Measurements from ENCODE around the gene SCTR.
"Not testable (repeated sequence)": the region's sequence is repeated elsewhere in the genome, so short reads cannot be mapped to it uniquely, and the experiment has no call there.

The SCTR gene

DNA sequence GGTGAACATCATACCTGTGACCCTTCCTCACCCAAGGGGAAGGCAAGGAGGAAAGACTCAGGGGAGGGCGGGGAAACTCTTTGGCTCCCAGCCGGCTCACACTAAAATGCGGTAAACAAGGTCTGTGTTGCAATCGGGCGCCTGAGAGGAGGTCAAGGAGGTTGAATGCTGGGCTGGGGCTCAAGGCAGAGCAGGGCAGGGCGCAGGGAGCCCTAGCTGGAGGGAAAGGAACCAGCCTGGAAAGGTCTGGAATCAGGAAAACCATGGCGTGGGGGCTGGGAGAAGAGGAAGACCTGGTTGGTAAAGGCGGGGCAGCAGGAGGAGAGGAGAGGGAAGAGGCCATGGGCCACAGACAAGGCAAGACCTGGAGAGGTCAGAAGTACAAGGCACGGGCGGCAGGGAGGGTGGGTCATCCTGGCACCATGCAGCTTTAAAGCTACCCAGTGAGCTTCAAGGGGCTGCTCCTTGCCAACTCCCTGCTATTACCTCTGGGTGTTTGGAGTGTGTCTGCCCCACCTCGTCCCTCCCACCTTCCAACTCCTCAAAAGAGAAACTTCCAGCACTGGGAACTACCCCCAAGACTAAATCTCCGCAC lies 97.4 kb downstream of the SCTR start:
- no peak for DNase-seq

DNA sequence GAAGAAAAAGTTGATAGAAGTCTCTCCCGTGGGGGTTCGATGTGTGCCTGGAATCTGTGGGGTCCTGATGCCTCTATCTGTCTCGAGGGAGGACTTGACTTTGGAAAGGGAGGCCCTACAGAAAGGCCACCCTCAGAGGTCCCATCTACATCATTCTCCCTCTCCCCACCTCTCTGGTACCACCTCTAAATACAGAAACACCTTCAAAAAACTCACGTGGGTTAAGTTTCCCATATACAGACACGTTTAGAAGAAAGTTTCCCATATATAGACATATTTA lies 97.9 kb downstream of the SCTR start:
- no peak for DNase-seq

GRCh38 chr2:119425620-119426395 lies 98.5 kb downstream of the SCTR start:
- no peak for DNase-seq

DNA sequence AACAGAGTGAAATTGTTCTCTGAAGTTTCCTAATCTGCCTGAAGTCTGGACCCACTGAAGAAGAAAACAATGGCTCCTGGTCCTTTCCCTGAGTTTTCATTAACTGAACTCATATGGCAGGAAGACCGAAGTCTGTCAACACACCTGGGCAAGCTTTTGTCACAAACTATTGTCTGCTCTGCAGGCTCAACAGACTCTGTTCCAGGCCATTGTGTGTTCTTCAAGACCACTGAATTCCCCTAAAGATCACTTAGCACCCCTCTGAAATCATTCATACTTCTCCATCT lies 99.2 kb downstream of the SCTR start:
- DNase-seq: no peak

DNA sequence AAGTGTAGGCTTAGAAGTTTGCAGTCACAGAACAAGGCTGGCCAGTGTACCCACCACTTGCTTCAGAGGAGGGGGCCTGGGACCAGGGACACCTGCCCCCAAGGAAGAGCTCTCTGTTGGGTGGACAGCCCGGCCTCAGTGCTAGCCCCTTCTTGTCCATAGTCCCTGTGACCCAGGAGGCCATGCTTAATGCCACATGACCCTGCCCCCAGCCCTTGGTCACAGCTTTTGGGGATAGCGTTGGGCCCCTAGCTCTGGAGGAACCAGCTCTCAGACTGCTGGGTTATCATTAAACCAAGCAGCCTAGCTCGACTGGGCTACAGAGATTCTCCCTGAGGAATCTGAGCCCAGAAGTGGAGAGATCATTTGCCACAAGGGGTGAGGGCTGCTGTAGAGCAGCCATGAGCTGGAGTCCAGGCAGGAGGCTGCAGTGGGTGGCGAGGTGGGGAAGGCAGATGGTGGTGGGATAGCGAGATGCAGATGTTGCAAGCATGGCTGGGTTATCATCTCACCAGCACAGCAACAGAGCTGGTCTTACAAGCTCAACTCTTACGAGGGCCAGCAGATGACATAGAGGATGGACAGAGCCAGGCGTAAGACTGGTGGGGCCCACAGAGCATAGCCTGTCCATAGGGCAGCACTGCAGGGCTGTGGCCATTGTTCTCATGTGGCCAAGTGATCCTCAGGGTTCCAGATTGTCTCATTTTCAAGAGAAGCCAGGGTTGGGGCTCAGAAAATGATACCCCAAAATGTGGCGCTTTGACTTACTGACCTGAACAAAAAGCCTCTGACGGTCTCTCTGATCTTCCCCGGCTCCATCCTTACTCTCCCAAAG lies 99.8 kb downstream of the SCTR start:
- no peak for DNase-seq

DNA sequence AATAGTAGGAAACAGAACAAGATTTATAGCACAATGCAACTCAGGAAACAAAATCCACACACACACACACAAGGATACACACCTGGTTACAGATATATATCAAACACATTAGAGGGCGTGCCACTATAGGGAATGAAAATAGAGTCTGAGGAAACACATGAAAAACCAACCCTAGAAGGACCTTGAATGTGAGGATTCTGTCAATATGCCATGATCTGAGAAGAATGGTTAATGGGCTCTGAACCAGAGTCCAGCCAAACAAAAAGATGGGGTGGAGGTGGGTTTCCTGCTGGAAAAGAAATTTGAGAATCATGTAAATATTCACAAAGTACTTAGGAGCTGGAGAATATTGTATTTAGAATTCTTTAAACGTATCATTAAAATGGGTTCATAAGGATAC lies 100.5 kb downstream of the SCTR start:
- DNase-seq: no peak

GRCh38 chr2:119423108-119423444 lies 101.2 kb downstream of the SCTR start:
- no peak for DNase-seq

DNA sequence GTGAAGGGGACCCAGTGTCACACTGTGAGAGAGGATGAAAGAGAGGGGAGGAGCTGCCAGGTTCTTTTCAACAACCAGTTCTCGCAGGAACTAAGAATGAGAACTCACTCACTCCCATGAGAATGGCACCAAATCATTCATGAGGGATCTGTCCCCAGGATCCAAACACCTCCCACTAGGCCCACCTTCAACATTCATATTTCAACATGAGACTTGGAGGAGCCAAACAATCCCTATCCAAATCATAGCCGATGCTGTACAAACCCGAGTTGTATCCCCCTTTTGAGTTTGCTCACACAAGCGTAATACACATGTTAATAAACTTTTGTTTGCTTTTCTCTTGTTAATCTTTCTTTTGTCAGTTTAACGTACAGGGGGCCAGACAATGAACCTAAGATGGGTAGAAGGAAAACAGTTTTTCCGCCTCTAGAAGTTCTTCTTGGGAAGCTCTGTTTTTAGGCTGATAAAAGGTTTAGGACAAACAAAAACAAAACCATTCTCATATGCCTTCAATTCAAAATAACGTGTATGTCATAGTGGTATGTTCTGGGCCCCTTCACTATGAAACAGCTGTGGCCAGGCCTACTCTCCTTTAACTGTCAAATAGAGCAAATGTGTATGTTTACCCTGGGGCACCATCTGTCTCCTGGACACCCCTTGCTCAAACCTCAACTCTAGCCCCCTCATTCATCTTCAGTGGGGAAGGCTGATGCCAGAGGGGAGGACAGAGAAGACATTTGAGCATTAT lies 101.7 kb downstream of the SCTR start:
- DNase-seq: no peak

GRCh38 chr2:119421741-119422140 lies 102.5 kb downstream of the SCTR start:
- no peak for DNase-seq

GRCh38 chr2:119421304-119421703 lies 103.0 kb downstream of the SCTR start:
- DNase-seq: no peak

GRCh38 chr2:119419803-119420508 lies 104.3 kb downstream of the SCTR start:
- DNase-seq: no peak

DNA sequence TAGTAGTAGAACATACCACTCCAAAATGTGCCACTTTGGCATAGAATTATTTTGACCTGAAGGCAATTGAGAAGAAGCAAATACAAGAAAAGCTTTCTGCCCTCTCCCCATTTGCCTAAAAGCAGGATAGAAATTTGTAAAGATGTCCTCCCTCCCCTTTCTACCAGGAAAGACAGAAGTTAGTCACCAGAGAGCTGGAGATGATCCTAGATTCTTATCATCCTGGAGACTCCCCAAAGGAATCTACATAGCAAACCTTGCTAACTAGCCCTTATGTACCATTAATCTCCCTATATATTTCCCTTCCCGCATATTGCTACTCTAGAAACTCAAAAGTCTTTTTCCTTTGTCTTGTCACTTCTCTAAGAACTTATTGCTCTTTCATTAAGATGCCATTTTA lies 105.2 kb downstream of the SCTR start:
- no peak for DNase-seq

GRCh38 chr2:119417908-119418307 lies 106.4 kb downstream of the SCTR start:
- DNase-seq: no peak

- no peak for DNase-seq
Observed at GRCh38 chr2:119416299-119416923, 107.9 kb downstream of the SCTR start.

GRCh38 chr2:119415630-119416029 lies 108.7 kb downstream of the SCTR start:
- no peak for DNase-seq

DNA sequence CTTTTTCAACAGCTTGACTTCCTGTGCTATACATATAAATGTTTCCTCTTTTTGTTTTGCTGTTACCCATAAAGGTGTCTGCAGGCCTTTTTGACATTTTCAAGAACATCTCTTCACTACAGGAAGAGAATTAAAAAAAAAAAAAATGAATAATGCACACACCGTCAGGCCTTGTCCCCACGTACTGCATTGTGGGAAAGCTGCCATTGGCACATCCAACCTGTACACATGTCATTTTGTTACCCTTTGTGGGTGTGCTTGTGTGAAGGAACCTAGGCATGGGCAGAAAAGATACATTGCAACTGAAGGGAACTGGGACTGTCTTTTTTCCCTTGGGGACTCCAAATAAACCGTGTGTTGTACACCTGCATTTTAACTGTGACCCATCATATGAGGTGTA lies 109.4 kb downstream of the SCTR start:
- DNase-seq: no peak

DNA sequence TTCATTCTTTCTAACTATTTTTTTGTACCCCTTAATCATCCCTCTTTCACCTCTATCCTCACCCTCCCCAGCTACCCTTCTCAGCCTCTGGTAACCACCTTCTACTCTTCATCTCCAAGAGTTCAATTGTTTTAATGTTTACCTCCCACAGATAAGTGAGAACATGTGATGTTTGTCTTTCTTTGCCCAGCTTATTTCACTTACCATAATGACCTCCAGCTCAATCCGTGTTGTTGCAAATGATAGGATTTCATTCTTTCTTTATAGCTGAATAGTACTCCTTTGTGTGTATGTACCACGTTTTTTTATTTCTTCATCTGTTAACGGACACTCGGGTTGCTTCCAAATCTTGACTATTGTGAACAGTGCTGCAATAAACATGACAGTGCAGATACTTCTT lies 114.8 kb downstream of the SCTR start:
- DNase-seq: no peak

- DNase-seq: no peak
Observed at GRCh38 chr2:119408221-119408619, 116.1 kb downstream of the SCTR start.

- no peak for DNase-seq
Observed at GRCh38 chr2:119407430-119408220, 116.7 kb downstream of the SCTR start.

GRCh38 chr2:119405151-119405550 lies 119.1 kb downstream of the SCTR start:
- DNase-seq: no peak

DNA sequence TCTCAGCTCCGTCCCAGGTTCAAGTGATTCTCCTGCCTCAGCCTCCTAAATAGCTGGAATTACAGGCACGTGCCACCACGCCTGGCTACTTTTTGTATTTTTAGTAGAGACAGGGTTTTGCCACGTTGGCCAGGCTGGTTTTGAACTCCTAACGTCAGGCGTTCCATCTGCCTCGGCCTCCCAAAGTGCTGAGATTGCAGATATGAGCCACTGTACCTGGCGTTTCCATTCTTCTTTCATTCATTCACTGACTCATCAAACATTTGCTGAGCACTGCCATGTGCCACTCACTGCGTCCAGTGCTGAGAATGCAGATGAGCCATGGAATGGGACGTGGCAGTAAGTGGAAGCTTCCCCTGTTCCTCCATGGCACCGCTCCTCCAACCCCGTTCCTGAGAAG lies 120.7 kb downstream of the SCTR start:
- DNase-seq: not testable (repeated sequence)
